GM03348 (cell line): Measurements from ENCODE around the gene UBALD1.
"Not testable (repeated sequence)": the region's sequence is repeated elsewhere in the genome, so short reads cannot be mapped to it uniquely, and the experiment has no call there.

Source experiments
- DNase-seq: peaks from one replicate; pipeline ENCODE4 v3.0.0; 2012; ENCODE audit warnings: low spot score

The UBALD1 gene

GRCh38 chr16:4597174-4597573 is 17.5 kb downstream of the UBALD1 start:
- DNase-seq, result no peak

- DNase-seq, result no peak
These were observed 20.0 kb downstream of the UBALD1 start for GRCh38 chr16:4594433-4595410.

- no peak for DNase-seq
These were observed 21.6 kb downstream of the UBALD1 start for GRCh38 chr16:4593086-4593485.

GRCh38 chr16:4591706-4592470 is 22.8 kb downstream of the UBALD1 start:
- DNase-seq, result no peak

- DNase-seq, result no peak
These were observed 23.5 kb downstream of the UBALD1 start for GRCh38 chr16:4591191-4591590.

GRCh38 chr16:4588961-4589360 is 25.7 kb downstream of the UBALD1 start:
- DNase-seq, result no peak

- DNase-seq, result no peak
These were observed 26.3 kb downstream of the UBALD1 start for GRCh38 chr16:4588386-4588785.

- DNase-seq, result no peak
These were observed 28.4 kb downstream of the UBALD1 start for GRCh38 chr16:4586291-4586690.

- DNase-seq, result no peak
These were observed 30.8 kb downstream of the UBALD1 start for GRCh38 chr16:4583906-4584305.

- DNase-seq, result peak; percentile 61
These were observed 34.4 kb downstream of the UBALD1 start for GRCh38 chr16:4580250-4580649.

- DNase-seq, result no peak
These were observed 35.6 kb downstream of the UBALD1 start for GRCh38 chr16:4578961-4579530.

- no peak for DNase-seq
These were observed 38.7 kb downstream of the UBALD1 start for GRCh38 chr16:4576008-4576407.

- no peak for DNase-seq
These were observed 39.6 kb downstream of the UBALD1 start for GRCh38 chr16:4574919-4575705.

GRCh38 chr16:4573926-4574325 is 40.8 kb downstream of the UBALD1 start:
- not testable (repeated sequence) for DNase-seq

GRCh38 chr16:4572715-4573114 is 42.0 kb downstream of the UBALD1 start:
- no peak for DNase-seq

- DNase-seq, result no peak
These were observed 43.9 kb downstream of the UBALD1 start for GRCh38 chr16:4570688-4571321.

- no peak for DNase-seq
These were observed 44.6 kb downstream of the UBALD1 start for GRCh38 chr16:4570086-4570485.

- no peak for DNase-seq
These were observed 48.5 kb downstream of the UBALD1 start for GRCh38 chr16:4566144-4566543.

- DNase-seq, result no peak
These were observed 49.9 kb downstream of the UBALD1 start for GRCh38 chr16:4564661-4565267.

- no peak for DNase-seq
These were observed 53.1 kb downstream of the UBALD1 start for GRCh38 chr16:4561596-4561995.
